G401.6 (cell line): ENCODE measurements around the gene GREM2.

Experiments used
- FAIRE-seq: peaks from 2 replicates; lab custom pipeline; 2012; peaks lifted over from hg19 to GRCh38; lab: Jason Lieb, UNC

Gene GREM2

DNA sequence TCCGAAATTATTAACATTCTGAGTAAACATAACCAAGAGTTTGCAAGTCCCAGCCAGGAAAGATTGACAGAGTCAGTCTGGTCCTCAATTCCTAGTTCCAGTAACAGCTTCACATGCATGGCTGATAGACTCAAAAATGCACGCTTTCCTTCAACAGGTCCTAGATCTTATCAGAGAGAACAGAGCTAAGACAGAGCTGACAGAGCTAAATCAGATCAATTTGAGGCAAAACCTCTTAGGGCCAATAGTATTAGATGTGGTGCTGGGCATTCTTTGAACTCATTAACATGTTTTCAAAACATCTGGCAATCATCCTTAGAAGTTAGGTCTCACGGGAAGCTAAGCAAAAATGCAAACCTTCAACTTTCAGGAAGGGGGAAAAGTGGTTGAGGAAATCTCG lies 114.0 kb downstream of the GREM2 start:
- no peak for FAIRE-seq

DNA sequence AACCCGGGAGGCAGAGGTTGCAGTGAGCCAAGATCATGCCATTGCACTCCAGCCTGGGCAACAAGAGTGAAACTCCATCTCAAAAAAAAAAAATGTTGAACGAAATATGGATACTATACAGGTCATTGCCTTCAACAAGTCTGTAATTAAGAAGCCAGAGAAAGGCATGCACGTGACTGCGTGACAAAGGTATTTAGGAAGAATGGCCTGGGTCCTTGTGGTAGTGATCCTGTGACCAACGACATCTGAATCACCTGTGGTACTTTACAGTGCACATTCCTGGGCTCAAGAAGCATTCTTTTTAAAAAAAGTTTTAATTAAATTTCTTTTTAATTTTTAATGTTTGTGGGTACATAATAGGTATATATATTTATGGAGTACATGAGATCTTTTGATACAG lies 115.0 kb downstream of the GREM2 start:
- no peak for FAIRE-seq

DNA sequence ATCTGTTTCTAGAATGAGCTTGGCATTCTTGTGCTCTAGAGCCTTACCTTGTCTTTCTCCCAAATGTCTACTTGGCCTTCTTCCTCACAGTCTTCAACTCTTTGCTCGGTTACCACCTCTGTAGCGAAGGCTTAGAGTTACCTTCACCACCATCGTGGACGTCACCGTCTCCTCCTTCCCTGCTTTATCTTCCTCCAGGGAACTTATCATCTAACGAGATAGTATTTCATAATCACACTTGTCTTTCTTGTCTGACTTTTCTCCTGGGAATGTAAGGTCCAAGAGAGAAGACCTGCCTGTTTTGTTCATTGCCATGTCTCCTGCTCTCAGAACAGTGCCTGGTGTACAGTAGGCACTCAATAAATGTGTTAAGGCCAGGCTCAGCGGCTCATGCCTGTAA lies 115.6 kb downstream of the GREM2 start:
- no peak for FAIRE-seq

DNA sequence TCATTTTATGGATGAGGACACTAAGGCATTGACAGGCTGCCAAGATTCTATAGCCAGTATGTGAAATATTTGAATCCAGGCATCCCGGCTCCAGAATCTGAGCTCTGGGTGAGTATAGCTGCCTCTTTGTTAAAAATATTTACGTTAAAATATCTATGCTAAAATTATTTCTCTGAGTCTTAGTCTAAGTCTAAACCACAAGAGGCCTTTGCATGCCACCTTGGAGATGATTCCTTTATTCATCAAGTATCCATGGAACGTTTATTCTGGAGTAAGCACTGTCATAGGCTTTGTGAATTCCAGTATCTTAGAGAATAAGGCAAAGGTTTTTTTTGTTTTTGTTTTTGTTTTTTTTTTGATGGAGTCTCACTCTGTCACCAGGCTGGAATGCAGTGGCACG lies 116.4 kb downstream of the GREM2 start:
- FAIRE-seq = no peak

DNA sequence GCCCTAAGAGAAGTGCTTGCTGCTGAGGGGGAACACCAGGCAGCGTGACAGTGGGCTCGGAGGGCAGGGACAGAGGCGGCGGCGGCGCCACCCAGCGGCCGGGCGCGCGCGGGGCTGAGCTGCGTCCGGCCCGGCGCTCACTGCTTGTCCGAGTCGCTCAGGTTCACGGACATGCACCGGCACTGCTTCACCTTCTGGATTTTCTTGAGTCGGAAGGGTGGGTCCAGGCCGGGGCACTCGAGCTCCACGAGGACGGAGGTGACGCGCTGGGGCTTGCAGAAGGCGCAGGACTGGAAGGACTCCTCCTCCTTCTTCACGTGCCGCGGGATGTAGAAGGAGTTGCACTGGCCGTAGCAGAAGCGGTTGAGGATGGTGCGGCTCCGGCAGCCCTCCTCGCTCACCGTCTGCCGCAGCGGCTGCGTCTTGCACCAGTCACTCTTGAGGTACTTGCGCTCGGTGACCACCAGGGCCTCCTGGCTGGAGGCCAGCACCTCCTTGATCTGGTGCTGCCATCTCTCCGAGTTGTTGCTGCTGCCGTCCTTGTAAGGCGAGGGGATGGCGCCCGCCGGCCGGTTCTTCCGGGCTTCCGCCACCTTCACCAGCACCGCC lies 119.0 kb downstream of the GREM2 start:
- FAIRE-seq = no peak

DNA sequence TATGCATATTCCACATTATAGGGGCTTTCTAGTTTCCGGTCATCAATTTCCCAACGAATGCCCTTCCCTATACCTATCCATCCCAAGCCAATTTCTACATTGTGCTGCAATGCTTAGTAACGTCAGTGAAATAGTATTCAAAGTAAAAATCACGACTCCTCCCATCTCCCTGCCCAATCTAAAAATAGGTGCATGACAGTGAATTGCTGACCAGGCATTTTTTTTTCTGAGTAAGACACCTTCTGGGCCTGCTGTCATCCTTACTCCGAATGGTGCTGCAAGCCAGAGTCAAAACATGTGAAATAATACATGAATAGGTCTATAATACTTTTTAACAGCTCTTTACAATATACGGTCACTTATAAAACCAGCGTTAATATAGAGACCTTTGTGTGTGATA lies 120.2 kb downstream of the GREM2 start:
- no peak for FAIRE-seq

DNA sequence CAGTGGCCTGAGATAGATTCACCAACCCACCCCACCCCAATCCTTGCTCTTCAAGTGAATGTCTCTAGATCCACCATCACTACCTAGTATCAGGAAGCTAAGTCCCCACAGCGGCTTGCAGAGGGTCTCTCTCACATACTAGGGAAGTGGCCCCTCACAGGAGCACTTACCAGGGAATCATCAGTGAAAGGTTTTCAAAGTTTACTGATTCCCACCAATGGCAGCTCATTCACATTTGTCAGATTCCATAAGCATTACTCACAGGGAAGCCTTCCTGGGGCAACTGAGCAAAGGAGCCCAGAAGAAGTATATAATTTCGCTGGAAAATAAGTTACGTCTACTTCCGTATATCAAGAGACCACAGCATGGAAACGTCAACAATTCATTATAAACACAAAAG lies 120.8 kb downstream of the GREM2 start:
- no peak for FAIRE-seq

DNA sequence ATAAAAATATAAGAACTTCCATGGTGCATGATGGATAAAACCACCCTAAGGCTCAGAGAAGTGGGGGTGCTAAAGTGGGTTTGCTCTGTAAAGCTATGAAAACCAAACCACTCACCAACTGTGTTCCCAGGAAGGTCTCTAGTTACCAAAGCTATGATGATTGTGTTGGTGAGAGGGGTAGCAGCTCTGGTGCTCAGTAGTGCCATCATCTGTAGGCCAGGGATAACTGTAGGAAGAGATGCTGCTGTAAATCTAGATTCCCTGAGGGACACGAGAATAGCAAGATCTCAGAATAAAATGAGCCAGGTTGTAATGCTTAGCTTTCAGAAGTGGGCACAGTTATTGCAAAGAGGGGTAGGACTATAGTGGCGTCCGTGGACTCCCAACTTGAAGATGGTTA lies 124.5 kb downstream of the GREM2 start:
- FAIRE-seq = no peak

DNA sequence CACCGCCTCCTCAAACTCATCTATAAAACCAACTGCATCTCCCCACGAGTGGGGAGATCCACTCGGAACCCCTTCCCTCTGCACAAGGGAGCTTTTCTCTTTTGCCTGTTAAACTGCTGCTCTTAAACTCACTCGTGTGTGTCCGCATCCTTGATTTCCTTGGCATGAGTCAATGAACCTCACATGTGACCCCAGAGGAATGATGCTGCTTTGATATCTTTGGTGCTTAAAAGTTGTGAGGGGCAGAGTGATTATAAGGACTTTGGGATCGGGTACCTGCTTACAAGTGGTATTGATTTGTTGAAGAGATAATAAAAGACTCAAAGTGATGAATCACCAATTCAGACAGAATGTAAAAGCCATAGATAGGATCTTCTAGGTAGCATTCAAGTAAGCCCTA lies 125.3 kb downstream of the GREM2 start:
- FAIRE-seq = no peak

DNA sequence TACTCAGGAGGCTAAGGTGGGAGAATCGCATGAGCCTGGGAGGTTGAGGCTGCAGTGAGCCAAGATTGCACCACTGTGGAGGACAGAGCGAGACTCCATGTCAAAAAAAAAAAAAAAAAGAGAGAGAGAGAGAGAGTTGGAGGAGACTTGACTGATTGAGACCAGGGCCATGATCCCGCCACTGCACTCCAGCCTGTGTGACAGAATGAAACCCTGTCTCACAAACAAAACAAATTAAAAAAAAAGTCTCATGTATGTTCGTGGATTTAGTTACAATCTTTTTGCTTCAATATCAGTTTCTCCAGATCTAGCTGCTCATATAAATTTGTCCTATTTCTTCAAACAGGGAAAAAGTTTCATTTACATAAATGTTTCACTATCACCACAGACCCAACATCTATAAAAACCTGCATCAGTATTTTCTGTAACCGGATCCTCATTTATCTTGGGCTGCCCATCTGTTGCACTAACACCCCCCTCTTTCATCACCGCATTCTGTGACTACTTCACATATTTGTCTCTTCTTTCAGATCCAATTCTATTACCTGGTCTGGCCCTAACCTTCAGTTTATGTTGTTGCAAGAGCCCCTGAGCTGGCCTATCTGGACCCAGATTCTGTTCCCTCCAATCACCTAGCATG lies 127.0 kb downstream of the GREM2 start:
- no peak for FAIRE-seq

DNA sequence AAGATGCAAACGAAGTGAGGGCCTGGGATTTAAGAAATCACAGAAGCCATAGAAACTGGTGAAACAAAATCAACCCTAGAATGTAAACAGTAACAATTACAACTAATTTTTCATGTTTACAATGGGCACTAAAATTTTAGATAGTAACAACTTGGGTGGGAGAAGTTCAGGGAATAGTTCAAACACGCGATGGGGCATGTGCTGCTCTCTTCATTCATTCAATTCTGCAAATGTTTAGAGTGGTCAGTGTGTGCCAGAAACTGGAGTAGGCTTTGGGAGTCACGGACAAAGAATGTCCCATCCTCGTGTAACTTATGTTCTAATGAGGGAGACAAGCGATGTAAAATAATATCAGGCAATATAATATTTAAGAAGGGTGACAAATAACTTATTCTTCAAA lies 133.4 kb downstream of the GREM2 start:
- FAIRE-seq = no peak

DNA sequence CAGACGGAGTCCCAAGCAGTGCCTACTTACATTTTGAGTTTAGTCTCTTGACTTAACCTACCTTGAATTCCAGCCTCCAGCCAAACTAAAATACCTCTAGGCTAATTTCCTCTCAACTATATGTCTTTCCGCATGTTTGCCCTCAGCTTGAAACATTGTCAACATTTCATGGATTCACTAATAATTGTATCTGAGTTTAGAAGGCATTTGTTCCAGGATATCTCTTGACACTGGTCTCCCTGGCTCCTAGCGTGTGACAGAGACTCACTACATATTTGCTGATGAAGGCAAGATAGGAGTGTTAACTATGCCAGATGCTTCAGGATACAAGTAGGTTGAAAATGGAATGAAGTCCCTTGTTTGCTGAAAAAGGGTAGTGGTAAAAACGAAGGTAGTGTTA lies 136.1 kb downstream of the GREM2 start:
- no peak for FAIRE-seq

DNA sequence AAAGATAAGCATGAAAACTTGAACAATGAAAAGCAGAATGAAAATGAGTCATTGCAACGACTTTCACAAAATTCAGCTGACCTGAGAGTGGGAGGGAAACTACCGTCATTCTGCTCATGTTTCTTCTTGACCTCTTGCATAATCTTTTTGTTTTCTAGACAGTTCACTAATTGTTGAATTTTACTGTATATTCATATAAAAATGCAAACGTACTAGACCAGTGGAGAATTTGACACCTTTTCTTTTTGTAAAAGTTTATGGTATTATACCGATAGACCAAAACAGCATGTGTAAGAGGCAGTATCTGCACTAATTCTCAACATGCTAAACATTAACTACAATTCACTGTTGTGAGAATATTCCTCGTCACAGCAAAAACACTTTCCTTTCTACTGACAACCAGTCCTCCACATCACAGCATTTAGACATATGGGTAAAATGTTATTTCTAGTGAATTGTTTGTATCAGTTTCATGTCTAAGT lies 137.8 kb downstream of the GREM2 start:
- no peak for FAIRE-seq

DNA sequence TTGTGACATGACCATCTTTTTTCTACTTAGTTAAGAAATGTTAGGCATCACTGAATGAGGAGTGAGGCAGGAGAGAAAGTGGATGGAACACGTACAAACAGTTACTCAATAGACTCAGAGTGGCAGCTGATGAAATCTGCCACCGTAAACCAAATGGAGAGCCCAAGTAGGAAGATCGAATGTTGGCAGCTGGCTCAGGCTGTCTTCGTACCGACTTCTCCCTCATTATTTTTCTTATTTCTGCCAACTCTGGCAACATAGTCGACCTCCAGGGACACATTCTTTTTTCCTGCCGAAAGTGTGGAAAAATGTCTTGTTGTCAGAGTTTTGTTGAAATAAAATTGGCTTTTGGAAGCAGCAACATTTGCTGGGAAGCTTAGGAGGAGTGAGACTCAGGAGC lies 143.3 kb downstream of the GREM2 start:
- FAIRE-seq = no peak

DNA sequence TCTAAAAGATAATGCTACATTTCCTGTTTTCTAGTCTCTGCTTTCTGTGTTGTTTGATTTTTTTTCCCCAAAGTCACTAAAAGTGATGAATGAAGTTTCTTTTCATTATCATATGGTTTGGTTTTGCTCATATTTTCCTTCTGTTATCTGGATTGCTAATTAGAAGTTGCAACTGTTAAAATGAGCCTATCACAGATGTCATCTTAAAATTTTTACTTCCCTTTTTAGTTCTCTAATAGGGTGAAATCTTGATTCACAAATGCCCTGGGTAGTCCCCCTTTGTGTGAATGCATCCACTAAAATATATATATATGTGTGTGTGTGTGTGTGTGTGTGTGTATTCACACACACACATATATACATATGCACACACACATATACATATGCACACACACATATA lies 144.1 kb downstream of the GREM2 start:
- FAIRE-seq = no peak

DNA sequence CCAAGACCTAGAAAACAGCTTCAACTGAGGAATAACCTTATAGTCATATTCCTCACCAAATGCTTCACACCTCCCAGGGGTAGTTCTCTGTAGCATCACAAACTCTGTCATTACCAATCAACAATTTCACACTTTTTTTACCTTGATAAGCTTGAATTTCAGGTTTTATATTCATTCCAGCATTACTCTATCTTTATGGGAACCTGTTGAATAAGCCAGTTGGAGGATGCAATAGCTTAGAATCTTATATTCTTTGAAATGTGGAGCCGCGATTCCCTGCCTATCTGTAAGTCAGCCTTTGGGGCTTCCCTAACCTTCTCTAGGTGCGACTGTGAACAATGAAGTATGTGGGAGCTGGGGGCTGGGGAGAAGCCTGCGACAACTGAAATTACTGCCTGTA lies 145.4 kb downstream of the GREM2 start:
- no peak for FAIRE-seq

DNA sequence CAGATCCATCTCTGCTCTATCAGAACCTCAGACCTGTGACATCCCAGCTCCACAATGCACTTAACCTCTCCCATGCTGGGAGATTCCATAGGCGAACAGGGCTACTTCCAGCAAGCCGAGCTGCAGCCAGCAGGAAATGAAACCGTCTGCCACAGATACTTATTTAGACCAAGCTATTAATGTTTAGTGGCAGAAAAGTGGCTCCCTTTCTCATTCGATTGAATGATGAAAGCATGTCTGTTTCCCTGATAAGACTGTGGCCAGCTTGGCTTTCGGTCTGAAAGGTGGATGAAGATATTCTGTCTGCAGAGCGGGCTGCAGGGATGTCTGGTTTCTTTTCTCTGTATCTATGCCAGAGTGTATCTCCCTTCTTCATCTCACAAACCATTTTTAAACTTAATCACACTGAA lies 146.4 kb downstream of the GREM2 start:
- FAIRE-seq = no peak

DNA sequence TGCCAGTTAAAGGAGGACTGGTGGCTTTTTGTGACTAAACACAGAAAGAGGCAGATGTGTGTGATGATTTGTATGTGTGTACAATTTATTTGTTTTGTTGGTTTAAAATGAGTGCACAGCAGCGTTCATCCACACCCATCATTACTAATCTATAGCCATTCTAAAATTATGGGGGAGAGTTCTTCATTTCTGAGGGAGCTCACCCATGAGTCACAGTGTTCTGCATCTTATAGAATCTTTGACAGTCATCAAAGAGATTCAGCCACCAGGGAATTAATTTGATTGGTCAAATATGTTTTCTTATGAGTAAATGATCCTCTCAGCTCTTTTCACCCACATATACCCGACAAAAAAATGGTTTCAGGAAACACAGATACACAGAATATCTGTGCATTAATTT lies 147.9 kb downstream of the GREM2 start:
- no peak for FAIRE-seq

DNA sequence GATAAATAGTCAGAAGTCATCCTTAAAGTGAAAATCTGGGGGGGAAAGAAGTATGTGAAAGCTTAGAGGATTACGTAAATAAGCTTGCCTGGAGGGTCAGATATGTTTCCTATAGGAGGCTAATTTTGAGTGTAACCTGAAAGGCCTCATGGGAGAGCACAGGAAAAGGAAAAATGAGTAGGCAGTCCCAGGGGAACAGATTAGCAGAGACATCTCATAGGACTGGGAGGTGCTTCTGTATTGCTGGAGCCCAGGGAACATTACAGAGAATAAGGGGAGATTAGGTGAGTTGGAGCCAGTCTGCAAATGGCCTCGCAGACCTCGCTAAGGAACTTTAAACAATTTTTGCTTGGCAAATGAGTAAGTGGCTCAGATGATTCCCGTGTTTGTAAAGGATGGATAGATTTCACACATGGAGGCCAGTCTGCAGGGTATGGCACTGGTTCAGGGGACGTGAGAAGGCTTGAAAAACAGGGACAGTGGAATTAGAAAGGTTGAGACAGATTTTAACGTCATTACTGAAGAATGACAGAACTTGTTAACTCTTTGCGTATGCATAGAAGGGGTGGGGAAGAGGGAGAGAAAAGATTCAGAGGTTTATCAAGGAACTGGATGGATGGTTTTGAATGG lies 149.1 kb downstream of the GREM2 start:
- no peak for FAIRE-seq

DNA sequence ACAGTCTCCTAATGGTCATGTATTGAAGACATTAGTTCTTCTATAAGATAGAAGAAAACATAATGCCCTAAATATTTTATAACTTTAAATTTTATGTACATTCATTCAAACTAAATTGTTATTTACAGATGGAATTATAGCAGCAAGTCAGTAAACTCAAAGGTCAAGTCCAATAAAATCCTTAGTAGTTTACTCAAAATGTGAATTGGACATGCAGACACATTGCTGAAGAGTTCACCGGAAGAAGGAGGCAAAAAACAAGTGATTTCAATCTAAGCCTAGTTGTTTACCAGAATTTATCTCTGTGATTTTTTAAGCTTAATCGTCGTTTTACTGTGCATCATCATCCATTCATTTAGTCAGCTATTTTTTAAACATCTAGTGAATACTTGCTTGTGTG lies 149.7 kb downstream of the GREM2 start:
- no peak for FAIRE-seq

DNA sequence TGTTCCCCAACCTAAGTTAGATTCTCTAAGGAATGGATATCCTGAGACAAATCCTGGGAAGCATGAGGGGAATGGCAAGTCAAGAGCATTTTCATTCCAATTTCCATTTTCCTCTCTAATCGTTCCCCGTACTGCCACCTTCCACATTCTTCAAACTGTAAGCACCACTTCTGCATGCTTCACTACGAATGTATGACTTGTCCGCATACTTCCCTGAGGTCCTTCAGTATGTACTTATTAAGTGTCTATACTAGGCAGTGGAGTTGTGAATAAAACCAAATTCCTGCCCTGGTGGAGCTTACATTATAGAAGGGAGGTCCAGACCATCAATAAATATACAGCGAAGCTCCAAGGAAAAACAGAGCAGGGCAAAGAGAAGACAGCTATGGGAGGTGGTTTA lies 154.8 kb downstream of the GREM2 start:
- no peak for FAIRE-seq

DNA sequence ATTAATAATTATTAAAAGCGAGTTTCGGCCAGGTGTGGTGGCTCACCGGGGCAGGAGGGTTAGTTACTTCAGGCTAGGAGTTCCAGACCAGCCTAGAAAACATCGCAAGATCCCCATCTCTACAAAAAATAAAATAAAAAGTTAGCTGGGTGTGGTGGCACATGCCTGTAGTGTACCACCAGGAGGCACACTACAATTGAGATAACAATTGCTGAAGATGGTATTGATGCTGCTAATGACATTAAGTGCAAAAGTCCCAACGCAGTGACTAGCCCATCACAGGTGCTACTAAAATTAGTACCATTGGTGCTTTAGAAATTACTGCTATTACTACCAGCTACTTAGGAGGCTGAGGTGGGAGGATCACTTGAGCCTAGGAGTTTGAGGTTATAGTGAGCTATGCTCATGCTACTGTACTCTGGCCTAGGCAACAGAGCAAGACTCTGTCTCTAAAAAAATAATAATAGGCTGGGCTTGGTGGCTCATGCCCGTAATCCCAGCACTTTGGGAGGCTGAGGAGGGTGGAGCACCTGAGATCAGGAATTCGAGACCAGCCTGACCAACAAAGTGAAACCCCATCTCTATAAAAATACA lies 156.6 kb downstream of the GREM2 start:
- FAIRE-seq = no peak

DNA sequence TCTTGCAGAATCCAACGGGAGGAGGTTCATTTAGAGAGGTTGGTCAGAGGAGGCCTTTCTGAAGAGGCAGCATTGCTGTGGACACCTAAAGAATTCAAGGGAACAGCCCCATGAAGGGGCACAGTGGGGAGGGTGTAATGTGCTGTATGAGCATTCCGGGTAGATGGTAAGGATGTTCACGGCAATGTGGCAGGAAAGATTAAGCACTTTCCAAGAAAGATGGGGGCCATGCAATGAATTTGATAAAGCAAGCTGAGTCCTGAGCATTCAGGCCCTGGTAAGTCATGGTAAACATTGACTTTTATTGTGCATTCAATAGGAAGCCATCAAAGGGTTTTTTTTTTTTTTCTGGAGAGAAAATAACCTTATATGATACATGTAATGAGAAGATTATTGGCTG lies 166.6 kb downstream of the GREM2 start:
- no peak for FAIRE-seq

DNA sequence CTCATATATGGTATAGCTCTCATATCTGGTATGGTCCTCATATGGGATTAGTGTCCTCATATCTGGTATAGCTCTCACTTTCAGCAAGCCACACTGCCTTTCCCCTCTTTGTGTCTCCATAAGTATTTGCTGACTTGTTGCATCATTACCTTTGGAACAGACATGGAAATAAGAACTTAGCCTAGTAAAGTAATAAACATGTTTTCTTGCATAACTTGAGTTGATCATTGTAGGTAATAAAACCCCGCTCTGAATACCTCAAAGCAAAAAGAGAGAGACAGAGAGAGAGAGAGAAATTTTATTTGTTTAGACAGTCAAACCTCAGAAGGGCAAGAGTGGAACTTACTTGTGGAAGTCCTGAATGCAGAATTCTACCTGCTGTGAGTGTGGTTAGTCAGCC lies 170.3 kb downstream of the GREM2 start:
- no peak for FAIRE-seq
